ENCODE results near the gene TRAP1.

Gene TRAP1

DNA sequence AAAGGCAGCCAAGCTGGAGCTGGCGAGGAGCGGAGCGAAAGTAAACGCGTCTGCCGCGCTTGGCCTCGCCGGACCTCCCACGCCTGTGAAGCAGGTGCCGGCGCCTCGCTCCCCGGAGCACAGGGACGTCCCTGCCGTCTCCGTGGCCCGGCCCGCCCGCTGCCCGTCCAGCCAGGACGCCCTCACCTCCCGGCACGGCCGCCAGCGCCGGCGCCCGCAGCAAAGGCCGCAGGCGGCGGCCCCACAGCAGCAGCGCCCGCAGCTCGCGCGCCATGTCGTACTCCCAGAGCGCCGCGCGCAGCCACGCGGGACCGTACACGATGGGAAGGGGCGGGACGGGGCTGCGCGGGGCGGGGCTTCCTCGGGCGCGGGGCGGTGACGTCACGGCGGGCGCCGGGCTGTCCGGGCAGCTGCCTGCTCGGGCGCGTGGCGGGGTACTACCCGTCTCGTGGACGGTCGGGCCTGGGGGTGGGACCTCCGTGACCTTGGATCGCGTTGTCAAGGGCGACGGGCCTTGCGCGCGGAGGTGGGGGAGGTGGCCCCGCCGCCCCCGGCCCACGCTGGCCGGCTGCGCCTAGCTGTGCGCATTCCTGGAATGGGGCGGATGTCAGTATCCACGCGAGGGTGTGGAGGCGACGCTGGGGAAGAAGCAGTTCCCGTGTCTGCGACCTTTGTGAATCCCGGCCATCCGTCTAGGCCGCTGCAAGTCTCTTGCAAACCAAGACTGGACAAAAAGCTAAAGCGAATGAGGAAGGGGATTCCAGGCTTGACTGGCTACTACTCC is at the start of gene TRAP1:
TSS of gene TRAP1 (minus strand) at position 290 of the 784 bp plus-strand sequence. CDS start at position 274, 16 bp downstream.
- TF ChIP-seq, protein P1, sequence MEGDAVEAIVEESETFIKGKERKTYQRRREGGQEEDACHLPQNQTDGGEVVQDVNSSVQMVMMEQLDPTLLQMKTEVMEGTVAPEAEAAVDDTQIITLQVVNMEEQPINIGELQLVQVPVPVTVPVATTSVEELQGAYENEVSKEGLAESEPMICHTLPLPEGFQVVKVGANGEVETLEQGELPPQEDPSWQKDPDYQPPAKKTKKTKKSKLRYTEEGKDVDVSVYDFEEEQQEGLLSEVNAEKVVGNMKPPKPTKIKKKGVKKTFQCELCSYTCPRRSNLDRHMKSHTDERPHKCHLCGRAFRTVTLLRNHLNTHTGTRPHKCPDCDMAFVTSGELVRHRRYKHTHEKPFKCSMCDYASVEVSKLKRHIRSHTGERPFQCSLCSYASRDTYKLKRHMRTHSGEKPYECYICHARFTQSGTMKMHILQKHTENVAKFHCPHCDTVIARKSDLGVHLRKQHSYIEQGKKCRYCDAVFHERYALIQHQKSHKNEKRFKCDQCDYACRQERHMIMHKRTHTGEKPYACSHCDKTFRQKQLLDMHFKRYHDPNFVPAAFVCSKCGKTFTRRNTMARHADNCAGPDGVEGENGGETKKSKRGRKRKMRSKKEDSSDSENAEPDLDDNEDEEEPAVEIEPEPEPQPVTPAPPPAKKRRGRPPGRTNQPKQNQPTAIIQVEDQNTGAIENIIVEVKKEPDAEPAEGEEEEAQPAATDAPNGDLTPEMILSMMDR (IDR thresholded peaks at IDR 0.05; ENCODE audit: extremely low read depth, missing control alignments), result no peak

DNA sequence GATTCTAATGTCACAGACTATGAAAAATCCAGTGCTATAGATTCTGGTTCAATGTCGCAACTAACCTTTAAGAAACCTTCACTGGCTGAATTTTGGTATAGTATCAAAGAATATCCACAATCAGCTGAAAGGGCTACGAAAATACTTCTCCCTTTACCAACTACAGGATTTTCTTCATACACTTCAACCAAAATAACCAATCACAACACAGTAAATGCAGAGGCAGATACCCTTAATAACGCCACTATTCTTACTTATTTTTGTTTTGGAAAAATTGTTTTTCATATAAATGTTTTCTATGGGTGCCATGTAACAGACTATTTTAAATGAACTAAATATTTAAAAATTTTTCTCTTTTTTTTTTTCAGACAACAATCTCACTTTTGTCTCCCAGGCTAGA is 48.9 kb upstream of the TRAP1 start:
- DNase-seq (ENCODE audit: low spot score), result no peak

More for the DNA sequence above, at the start of gene TRAP1:
- DNase-seq (ENCODE audit: low spot score), result peak; percentile 99

DNA sequence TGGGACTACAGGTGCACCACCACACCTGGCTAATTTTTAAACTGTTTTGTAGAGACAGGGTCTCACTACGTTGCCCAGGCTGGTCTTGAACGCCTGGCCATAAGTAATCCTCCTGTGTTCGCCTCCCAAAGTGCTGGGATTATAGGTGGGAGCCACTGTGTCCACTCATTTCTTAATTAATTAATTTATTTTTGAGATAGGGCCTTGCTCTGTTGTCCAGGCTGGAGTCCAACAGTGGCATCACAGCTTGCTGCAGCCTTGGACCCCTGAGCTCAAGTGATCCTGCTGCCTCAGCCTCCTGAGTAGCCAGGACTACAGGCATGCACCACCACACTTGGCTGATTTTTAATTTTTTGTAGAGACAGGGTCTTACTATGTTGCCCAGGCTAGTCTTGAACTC is 47.1 kb upstream of the TRAP1 start:
- DNase-seq (ENCODE audit: low spot score), result no peak
- TF ChIP-seq, protein P1 (IDR thresholded peaks at IDR 0.05; ENCODE audit: extremely low read depth, missing control alignments), result no peak

More for the DNA sequence above, 48.9 kb upstream of the TRAP1 start:
- TF ChIP-seq, protein P1 (IDR thresholded peaks at IDR 0.05; ENCODE audit: extremely low read depth, missing control alignments), result no peak

DNA sequence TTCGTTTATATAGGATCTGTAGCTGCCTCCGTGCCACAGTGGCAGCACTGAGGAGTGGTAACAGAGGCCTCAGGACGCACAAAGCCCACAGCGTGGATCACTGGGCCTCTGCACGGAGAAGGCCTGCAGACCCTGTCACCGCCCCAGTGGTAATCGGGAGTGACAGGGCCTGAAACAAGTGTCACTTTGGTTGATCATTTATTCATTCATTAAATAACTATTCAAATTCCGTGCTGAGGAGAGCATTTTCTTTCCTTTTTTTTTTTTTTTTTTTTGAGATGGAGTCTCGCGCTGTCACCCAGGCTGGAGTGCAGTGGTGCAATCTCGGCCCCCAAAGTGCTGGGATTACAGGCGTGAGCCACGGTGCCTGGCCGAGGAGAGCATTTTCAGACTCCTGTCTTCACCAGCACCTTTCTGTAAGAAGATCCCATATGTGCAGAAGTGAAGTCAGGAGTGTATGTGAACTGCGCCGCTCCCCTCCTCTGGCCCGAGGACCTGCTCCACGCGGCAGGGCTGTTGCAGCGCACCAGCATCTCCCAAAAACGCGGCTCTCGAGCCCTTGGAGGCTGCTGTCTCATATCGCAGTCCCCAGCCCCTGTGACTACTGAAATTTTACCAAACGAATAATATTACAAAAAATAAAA is 44.9 kb upstream of the TRAP1 start:
- TF ChIP-seq, protein P1 (IDR thresholded peaks at IDR 0.05; ENCODE audit: extremely low read depth, missing control alignments), result no peak
- no peak for DNase-seq (ENCODE audit: low spot score)

DNA sequence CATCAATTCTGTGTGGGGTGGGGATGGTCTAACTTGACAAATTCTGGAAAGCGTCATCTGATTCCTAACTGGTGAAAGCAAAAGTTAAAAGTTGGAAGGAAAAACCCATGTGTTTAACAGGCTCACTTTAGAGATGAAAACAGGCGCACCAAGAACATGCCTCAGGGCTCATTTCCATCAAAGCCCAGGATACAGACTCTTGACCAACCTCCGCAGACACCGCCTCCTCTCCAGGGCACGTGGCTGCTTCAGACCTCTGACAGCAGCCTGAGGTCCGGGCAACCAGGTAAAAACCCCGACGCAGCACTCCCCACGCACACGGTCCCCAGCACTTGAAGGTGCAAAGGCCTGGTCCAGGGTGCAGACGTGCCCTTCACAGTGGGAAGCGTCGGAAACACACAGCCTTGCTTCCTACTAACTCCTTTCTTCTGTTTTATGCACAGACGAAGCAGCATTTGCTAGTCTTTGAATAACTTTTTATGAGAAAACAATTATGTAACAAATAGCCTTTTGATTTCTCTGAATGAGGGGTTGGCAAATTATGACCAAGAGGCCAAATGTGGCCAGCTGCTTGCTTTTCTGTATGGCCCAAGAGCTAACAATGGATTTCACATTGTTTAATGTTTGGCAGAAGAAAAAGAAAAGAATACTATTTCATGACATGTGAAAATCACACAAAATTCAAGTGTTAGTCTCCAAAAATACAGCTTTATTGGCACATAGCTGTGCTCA is 44.2 kb upstream of the TRAP1 start:
- TF ChIP-seq, protein P1 (IDR thresholded peaks at IDR 0.05; ENCODE audit: extremely low read depth, missing control alignments), result no peak
- no peak for DNase-seq (ENCODE audit: low spot score)

DNA sequence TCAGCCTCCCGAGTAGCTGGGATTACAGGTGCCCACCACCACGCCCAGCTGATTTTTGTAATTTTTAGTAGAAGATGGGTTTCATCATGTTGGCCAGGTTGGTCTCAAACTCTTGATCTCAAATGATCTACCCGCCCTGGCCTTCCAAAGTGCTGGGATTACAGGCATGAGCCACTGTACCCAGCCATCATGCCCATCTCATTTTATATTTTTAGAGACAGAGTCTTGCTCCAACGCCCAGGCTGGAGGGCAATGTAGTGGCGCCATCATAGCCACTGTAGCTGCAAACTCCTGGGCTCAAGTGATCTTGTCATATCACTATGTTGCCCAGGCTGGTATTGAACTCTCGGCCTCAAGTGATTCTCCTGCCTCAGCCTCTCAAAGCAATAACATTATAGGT is 43.2 kb upstream of the TRAP1 start:
- DNase-seq (ENCODE audit: low spot score), result no peak
- TF ChIP-seq, protein P1 (IDR thresholded peaks at IDR 0.05; ENCODE audit: extremely low read depth, missing control alignments), result no peak

DNA sequence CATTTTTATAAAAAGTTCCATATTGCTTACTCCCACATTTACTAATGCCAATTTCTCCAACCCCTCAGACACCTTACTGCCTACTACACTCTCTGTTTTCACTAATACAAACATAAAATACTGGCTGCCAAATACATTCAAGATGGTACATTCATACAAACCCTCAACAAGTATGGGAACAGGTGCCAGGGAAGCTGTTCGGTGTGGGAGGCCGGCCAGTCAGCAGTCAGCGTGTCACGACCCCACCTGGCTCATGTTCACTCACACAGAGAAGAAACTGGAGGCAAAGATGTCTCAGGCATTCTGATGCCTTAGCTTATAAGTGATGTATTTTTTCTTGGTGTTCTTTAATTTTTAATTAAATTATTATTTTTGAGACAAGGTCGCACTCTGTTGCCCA is 42.4 kb upstream of the TRAP1 start:
- TF ChIP-seq, protein P1 (IDR thresholded peaks at IDR 0.05; ENCODE audit: extremely low read depth, missing control alignments), result no peak
- no peak for DNase-seq (ENCODE audit: low spot score)
